Mucosa of stomach (tissue), 1 donor: Measurements from ENCODE around the gene CAPN2.
"Not testable (repeated sequence)": the region's sequence is repeated elsewhere in the genome, so short reads cannot be mapped to it uniquely, and the experiment has no call there.

Experiments used
- H3K27me3 ChIP-seq: one replicate; pipeline ENCODE4 v1.7.0; 2013; ENCODE audit warnings: mild to moderate bottlenecking, low read length; ENCODE audit not compliant: control insufficient read depth, insufficient read depth
- H3K36me3 ChIP-seq: one replicate; pipeline ENCODE4 v1.7.0; 2013; ENCODE audit warnings: low read length; ENCODE audit not compliant: control insufficient read depth, insufficient read depth
- H3K4me1 ChIP-seq: one replicate; pipeline ENCODE4 v1.7.0; 2013; ENCODE audit warnings: mild to moderate bottlenecking, low read length; ENCODE audit not compliant: control insufficient read depth, insufficient read depth
- H3K4me3 ChIP-seq: one replicate; pipeline ENCODE4 v1.7.0; 2013; ENCODE audit warnings: low read length
- H3K9ac ChIP-seq: one replicate; pipeline ENCODE4 v1.7.0; 2013; ENCODE audit warnings: mild to moderate bottlenecking, low read length, moderate library complexity
- H3K9me3 ChIP-seq: one replicate; pipeline ENCODE4 v1.7.0; 2013; ENCODE audit warnings: mild to moderate bottlenecking, low read length, moderate library complexity; ENCODE audit not compliant: control insufficient read depth
- donor health status: Pancreatic carcinoma.

CAPN2 gene

GRCh38 chr1:223725578-223725977, 13.2 kb downstream of the CAPN2 start:
- no peaks in the 10 kb centered on the region for H3K27me3 ChIP-seq
- no peak overlapping the region for H3K4me3 ChIP-seq
- H3K36me3 ChIP-seq: peaks cover 5% of the 10 kb centered on the region
- peaks cover 44% of the 10 kb centered on the region for H3K4me1 ChIP-seq
- H3K9ac ChIP-seq: no peak overlapping the region
- H3K9me3 ChIP-seq: no peaks in the 10 kb centered on the region

- Histone ChIP-seq H3K4me3 (no peak overlapping the region), H3K36me3 (peaks cover under 1% of the 10 kb centered on the region), H3K4me1 (peaks cover 44% of the 10 kb centered on the region), H3K27me3 (no peaks in the 10 kb centered on the region), H3K9ac (peak overlapping the region; percentile 5), H3K9me3 (no peaks in the 10 kb centered on the region)
These were observed 14.2 kb downstream of the CAPN2 start for GRCh38 chr1:223726380-223727001.

- Histone ChIP-seq H3K4me3 (no peak overlapping the region), H3K9me3 (no peaks in the 10 kb centered on the region), H3K9ac (no peak overlapping the region), H3K36me3 (no peaks in the 10 kb centered on the region), H3K4me1 (peaks cover 50% of the 10 kb centered on the region), H3K27me3 (no peaks in the 10 kb centered on the region)
These were observed 15.2 kb downstream of the CAPN2 start for GRCh38 chr1:223727541-223727940.

GRCh38 chr1:223729906-223730305, 17.6 kb downstream of the CAPN2 start:
- Histone ChIP-seq H3K9me3 (no peaks in the 10 kb centered on the region), H3K9ac (no peak overlapping the region), H3K4me3 (no peak overlapping the region), H3K4me1 (peaks cover 63% of the 10 kb centered on the region), H3K27me3 (no peaks in the 10 kb centered on the region), H3K36me3 (no peaks in the 10 kb centered on the region)

- H3K4me3 ChIP-seq: no peak overlapping the region
- no peaks in the 10 kb centered on the region for H3K9me3 ChIP-seq
- peaks cover 63% of the 10 kb centered on the region for H3K4me1 ChIP-seq
- no peaks in the 10 kb centered on the region for H3K27me3 ChIP-seq
- no peaks in the 10 kb centered on the region for H3K36me3 ChIP-seq
- H3K9ac ChIP-seq: no peak overlapping the region
These were observed 18.3 kb downstream of the CAPN2 start for GRCh38 chr1:223730479-223731132.

GRCh38 chr1:223731133-223731770, 18.9 kb downstream of the CAPN2 start:
- H3K36me3 ChIP-seq: no peaks in the 10 kb centered on the region
- H3K9ac ChIP-seq: no peak overlapping the region
- peaks cover 59% of the 10 kb centered on the region for H3K4me1 ChIP-seq

GRCh38 chr1:223732993-223733798, 20.9 kb downstream of the CAPN2 start:
- Histone ChIP-seq H3K9ac (peak overlapping the region; percentile 42), H3K9me3 (no peaks in the 10 kb centered on the region), H3K4me1 (peaks cover 53% of the 10 kb centered on the region), H3K36me3 (no peaks in the 10 kb centered on the region), H3K4me3 (no peak overlapping the region), H3K27me3 (no peaks in the 10 kb centered on the region)

More at GRCh38 chr1:223731133-223731770, 18.9 kb downstream of the CAPN2 start:
- no peak overlapping the region for H3K4me3 ChIP-seq
- H3K27me3 ChIP-seq: no peaks in the 10 kb centered on the region
- no peaks in the 10 kb centered on the region for H3K9me3 ChIP-seq

- Histone ChIP-seq H3K36me3 (no peaks in the 10 kb centered on the region), H3K4me1 (peaks cover 63% of the 10 kb centered on the region), H3K9ac (peak overlapping the region; percentile 42), H3K9me3 (no peaks in the 10 kb centered on the region), H3K4me3 (no peak overlapping the region), H3K27me3 (no peaks in the 10 kb centered on the region)
These were observed 21.8 kb downstream of the CAPN2 start for GRCh38 chr1:223733898-223734852.

GRCh38 chr1:223736638-223737037, 24.3 kb downstream of the CAPN2 start:
- not testable (repeated sequence) for H3K27me3 ChIP-seq, H3K9me3 ChIP-seq, H3K9ac ChIP-seq, H3K4me3 ChIP-seq, H3K36me3 ChIP-seq
- H3K4me1 ChIP-seq: peaks cover 61% of the 10 kb centered on the region

- no peak overlapping the region for H3K9ac ChIP-seq
- H3K4me1 ChIP-seq: peaks cover 59% of the 10 kb centered on the region
- no peaks in the 10 kb centered on the region for H3K36me3 ChIP-seq
- no peaks in the 10 kb centered on the region for H3K9me3 ChIP-seq
- H3K4me3 ChIP-seq: no peak overlapping the region
- no peaks in the 10 kb centered on the region for H3K27me3 ChIP-seq
These were observed 25.0 kb downstream of the CAPN2 start for GRCh38 chr1:223737342-223737741.
